Activated naive CD4-positive, alpha-beta T cell (primary cell): ENCODE measurements around the gene GATA1.

Experiments
- DNase-seq, 4 experiments: peaks; one replicate each; lab custom pipeline; 2025; lab: John Stamatoyannopoulos, UW

GATA1 gene

DNA sequence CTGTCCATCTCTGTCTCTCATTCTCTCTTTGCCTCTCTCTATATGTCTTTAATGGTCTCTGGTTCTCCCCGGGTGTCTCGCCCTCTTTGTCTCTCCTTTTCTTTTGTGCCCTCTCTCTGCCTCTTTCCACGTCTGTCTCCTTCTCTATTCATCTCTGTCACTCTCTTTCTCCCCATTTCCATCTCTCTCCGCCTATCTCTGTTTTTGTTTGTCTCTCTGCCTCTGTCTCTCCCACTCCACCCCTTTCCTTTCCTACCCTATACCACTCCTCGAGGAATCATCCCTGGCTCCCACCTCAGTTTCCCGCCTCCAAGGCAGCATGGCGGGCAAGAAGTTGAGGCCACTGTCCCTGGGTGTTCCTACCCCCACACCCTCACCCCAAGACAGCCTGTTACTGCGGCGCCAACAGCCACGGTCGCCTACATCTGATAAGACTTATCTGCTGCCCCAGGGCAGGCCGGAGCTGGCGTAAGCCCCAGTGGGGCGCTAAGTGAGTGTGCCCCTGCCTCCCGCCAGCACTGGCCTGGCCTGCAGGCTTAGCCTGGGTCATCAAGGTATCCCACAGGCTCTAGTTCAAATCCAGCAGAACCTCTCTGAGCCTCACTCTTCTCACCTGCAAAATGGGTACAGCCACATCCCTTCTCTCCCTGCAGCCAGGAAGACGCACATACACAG lies 713 bp upstream of the GATA1 start:
- no peak for DNase-seq

DNA sequence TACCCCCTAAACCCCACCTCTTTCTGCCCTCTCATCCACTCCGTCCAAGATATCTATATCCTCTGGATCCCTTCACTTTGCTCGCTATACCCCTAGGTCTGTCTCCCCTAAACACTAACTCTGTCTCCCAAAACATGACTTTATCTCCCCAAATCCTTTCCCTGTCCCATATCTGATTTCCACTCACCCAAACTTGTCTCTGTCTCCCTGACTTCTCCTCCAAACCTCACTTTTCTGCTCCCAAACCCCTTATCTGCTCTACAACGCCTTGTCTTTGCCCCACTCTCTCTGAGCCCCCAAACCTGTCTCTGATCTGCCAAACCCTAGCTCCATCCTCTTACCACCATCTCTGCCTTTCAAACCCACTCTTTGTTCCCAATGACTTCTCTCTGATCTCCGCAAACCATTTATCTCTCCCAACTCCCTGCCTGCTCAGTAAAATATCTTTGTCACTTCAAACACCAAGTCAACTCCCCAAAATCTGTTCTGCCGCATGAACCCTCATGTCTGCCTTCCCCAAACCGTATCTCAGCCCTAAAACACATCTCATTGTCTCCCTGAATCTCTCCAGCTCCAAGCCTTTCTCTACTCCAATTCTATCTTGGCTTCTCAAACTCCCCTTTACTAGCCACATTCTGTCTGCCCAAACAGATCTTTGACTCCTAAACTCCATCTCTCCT lies 575 bp downstream of the GATA1 start:
- no peak for DNase-seq

GRCh38 chrX:48787505-48788443 lies 1.4 kb downstream of the GATA1 start:
- DNase-seq, result no peak

GRCh38 chrX:48789366-48790220 lies 3.2 kb downstream of the GATA1 start:
- no peak for DNase-seq

DNA sequence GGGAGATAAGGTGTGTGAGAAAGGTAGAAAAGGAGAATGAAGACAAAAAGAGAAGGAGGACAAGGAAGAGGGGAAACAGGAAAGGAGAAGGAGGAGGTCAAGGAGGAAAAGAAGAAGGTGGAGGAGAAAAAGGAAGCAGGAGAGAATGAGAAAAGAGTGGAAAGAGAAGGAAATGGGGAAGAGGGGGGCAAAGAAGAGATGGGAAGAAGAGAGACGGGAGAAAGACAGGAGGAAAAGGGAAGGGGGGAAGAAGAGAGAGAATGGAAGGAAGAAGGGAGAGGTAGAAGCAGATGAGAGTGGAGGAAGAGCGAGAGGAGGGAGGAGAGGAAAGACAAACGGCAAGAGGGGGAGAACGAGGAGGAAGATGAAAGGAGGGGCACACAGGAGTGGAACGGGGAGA lies 4.1 kb downstream of the GATA1 start:
- no peak for DNase-seq

GRCh38 chrX:48791063-48791820 lies 4.9 kb downstream of the GATA1 start:
- DNase-seq, result no peak

DNA sequence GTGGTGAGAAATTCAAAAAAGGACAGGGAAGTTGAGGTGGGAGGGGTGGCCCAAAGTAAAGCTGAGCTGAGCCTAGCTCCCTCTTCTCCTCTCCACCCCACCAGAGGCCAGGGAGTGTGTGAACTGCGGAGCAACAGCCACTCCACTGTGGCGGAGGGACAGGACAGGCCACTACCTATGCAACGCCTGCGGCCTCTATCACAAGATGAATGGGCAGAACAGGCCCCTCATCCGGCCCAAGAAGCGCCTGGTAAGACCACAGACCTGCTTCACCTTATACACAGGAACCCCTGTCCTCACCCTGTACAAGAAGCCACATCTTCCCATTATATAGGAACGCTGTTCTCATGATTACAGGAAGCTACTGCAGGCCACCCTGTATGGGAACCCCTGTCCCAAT lies 5.8 kb downstream of the GATA1 start:
- no peak for DNase-seq

GRCh38 chrX:48793935-48794334 lies 7.5 kb downstream of the GATA1 start:
- DNase-seq, result no peak

DNA sequence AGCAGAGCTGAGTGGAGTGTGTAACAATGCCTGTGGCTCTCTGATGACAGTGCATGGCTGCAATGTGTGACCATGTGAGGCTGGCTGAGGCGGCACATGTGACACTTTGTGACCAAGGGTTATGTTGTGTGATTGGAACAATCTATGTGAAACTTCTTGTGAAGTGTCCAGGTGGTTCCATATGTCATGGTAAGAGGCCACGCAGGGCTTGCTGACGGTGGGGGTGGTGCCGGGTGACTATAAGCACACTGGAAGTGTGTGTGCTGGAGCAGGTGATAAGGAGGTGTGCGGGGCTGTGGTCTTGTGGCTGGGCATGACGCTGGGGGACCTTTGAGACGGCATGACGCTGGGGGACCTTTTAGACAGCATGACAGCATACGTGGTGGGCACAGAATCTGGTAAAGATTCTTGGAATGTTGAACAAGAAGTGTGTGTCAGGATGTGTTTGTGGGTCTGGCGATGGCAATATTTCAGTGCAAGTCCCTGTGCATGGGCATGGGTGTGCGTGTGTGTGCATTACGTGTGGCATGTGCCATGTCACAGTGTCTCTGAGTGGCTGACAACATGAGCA lies 8.0 kb downstream of the GATA1 start:
- no peak for DNase-seq

DNA sequence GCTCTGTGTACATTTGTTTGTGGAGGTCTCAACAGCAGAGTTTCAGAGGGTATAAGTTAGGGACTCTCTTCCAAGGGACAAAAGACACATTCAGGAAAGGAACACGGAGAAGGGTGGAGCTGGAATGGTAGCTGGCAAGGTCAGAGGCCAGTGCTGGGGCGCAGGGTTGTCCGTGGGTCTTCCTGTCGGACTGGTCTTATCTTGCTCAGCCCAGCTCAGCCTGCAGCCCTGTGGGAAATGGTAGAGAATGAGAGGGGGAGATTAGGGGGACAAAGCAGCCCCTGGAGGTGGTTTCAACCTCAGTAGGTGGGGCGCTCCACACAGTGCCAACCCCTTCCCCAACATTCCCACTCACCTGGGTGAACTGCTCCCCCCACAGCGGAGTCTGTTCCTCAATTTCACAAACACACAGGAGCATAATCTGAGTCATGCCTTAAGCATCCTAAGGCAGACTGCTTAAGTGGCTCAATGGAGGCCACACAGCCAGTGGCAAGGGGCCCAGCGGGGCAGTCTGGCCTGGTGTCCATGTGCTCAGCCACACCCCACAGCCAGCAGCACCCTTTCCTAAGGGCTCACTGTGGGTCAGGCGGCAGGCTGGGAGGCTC lies 8.6 kb downstream of the GATA1 start:
- no peak for DNase-seq

- DNase-seq, result no peak
These were observed 11.9 kb downstream of the GATA1 start for GRCh38 chrX:48798318-48798717.

DNA sequence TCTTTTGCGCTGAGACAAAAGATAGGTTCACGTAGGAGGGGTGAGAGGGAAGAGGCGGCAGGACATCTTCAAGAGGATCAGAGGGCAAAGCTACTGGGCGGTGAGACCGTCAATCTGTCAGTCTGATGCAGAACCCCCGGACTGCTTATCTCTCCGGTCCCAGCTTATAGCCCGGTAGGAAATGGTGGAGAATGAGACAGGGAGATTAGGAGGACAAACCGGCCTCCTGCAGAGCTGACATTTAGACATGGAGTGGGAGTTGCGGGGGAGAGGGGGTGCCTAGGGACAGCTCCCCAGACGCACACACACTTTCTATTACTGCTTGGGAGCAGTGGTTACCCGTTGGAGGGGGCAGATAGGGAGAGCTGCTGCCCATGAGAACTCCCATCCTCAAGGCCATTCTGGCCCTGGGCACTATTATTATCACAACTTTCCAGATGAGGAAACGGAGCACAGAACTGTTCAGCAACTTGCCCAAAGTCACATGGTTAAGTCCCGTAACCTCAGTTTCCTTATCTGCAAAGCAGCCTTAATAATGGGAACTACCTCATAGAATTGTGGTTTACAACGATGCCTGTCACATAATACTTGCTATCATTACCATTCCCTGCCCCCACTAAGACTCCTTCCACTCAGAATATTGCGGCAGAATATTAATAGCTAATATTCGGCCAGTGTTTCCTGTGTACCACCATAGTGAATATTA lies 14.3 kb downstream of the GATA1 start:
- no peak for DNase-seq

- peak; percentile 80 to 94 (median 88) for DNase-seq
These were observed 15.1 kb downstream of the GATA1 start, which contains the start of gene HDAC6 for GRCh38 chrX:48801280-48802088. Gene HDAC6, plus strand, starts transcription at chrX:48802067. Its CDS starts 626 bp downstream, at chrX:48802693.

DNA sequence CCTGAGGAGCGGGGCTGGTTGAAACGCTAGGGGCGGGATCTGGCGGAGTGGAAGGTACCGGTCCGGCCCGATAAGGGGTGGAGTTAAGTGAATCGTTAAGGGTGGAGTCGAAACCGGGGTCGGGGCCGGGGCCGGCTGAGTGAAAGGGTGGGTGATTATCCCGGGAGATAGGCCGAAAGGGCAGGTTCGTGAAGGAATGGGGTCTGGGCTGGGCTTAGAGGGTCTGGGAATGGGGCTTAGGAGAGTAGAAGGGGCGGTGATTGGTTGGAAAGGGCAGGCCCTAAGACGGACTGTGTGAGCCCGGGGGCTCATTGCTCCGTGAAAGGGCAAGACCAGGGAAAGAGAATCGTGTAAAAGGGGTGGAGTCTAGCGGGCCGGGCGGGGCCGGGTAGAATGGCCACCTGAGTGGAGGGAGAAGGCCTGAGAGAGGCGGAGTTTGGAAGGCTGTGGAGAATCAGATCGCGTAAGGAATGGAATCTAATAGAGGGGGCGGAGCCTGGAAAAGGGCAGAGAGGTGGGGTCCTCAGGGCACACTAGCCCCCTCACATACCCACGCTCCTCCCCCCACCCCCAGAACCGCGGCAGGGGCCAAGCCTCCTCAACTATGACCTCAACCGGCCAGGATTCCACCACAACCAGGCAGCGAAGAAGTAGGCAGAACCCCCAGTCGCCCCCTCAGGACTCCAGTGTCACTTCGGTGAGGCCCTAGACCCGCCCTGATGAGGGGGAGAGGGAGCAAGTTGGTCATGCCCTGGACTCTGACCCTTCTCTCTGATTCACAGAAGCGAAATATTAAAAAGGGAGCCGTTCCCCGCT lies 15.9 kb downstream of the GATA1 start:
- peak in 2 of 4 experiments; percentile 19 to 37 for DNase-seq

- no peak for DNase-seq
These were observed 16.5 kb downstream of the GATA1 start for GRCh38 chrX:48802905-48803200.

GRCh38 chrX:48806081-48806480 lies 19.7 kb downstream of the GATA1 start:
- DNase-seq, result no peak

- DNase-seq, result no peak
These were observed 27.3 kb downstream of the GATA1 start for GRCh38 chrX:48813644-48814043.

GRCh38 chrX:48814722-48815121 lies 28.3 kb downstream of the GATA1 start:
- DNase-seq, result no peak
